SK-N-SH treated with all-trans-retinoic acid at 6 μM for 48 hours (cell line): ENCODE measurements around the gene PTRH1.

Experiments used
- ATAC-seq: fragments of 200-7000 bp; cut with Tn5 transposase; 3 replicates; pipeline ENCODE4 v1.9.1; 2020; ENCODE audit warnings: mild to moderate bottlenecking, moderate library complexity
- BACH2 ChIP-seq: fragments of 250-450 bp; sonication (Bioruptor Pico); IDR thresholded peaks from 2 replicates; pipeline ENCODE4 v1.9.0; 2021; ENCODE audit warnings: mild to moderate bottlenecking, borderline replicate concordance
- CREB5 ChIP-seq: fragments of 250-450 bp; sonication (Bioruptor Pico); IDR thresholded peaks from 2 replicates; pipeline ENCODE4 v1.5.1; 2020; ENCODE audit warnings: low read depth, mild to moderate bottlenecking, moderate library complexity
- CSDC2 ChIP-seq: fragments of 250-450 bp; sonication (Bioruptor Pico); IDR thresholded peaks from 2 replicates; pipeline ENCODE4 v1.5.0; 2020; ENCODE audit warnings: mild to moderate bottlenecking, moderate library complexity
- CSRNP3 ChIP-seq: fragments of 250-450 bp; sonication (Bioruptor Pico); IDR thresholded peaks from 2 replicates; pipeline ENCODE4 v1.5.1; 2021; ENCODE audit warnings: mild to moderate bottlenecking, moderate library complexity
- ESRRG ChIP-seq: fragments of 250-450 bp; sonication (Bioruptor Pico); IDR thresholded peaks from 2 replicates; pipeline ENCODE4 v1.6.1; 2021; ENCODE audit warnings: mild to moderate bottlenecking
- GLIS3 ChIP-seq: fragments of 250-450 bp; sonication (Bioruptor Pico); IDR thresholded peaks from 2 replicates; pipeline ENCODE4 v1.5.0; 2020; ENCODE audit warnings: mild to moderate bottlenecking, moderate library complexity
- OSR1 ChIP-seq: fragments of 250-450 bp; sonication (Bioruptor Pico); IDR thresholded peaks from 2 replicates; pipeline ENCODE4 v1.8.0; 2022; ENCODE audit warnings: moderate library complexity, mild to moderate bottlenecking, inconsistent platforms
- PATZ1 ChIP-seq: fragments of 250-450 bp; sonication (Bioruptor Pico); IDR thresholded peaks from 2 replicates; pipeline ENCODE4 v1.8.0; 2020; ENCODE audit warnings: mild to moderate bottlenecking, moderate library complexity, borderline replicate concordance
- POU6F1 ChIP-seq: fragments of 250-450 bp; sonication (Bioruptor Pico); IDR thresholded peaks from 2 replicates; pipeline ENCODE4 v1.8.0; 2021; ENCODE audit warnings: low read depth, mild to moderate bottlenecking, moderate library complexity, borderline replicate concordance
- PPARA ChIP-seq: fragments of 250-450 bp; sonication (Bioruptor Pico); IDR thresholded peaks from 2 replicates; pipeline ENCODE4 v1.5.0; 2020; ENCODE audit warnings: mild to moderate bottlenecking, borderline replicate concordance
- RARB ChIP-seq: fragments of 250-450 bp; sonication (Bioruptor Pico); IDR thresholded peaks from 2 replicates; pipeline ENCODE4 v1.8.0; 2021; ENCODE audit warnings: mild to moderate bottlenecking, moderate library complexity
- SNAI2 ChIP-seq: fragments of 250-450 bp; sonication (Bioruptor Pico); IDR thresholded peaks from 2 replicates; pipeline ENCODE4 v1.5.0; 2020; ENCODE audit warnings: mild to moderate bottlenecking, moderate library complexity
- TCF4 ChIP-seq: fragments of 250-450 bp; sonication (Bioruptor Pico); IDR thresholded peaks from 2 replicates; pipeline ENCODE4 v1.8.0; 2021; ENCODE audit warnings: mild to moderate bottlenecking, moderate library complexity, borderline replicate concordance
- TOX ChIP-seq: fragments of 250-450 bp; sonication (Bioruptor Pico); IDR thresholded peaks from 2 replicates; pipeline ENCODE4 v1.8.0; 2021; ENCODE audit warnings: mild to moderate bottlenecking, moderate library complexity, borderline replicate concordance
- TSHZ2 ChIP-seq: fragments of 250-450 bp; sonication (Bioruptor Pico); IDR thresholded peaks from 2 replicates; pipeline ENCODE4 v1.5.0; 2020; ENCODE audit warnings: mild to moderate bottlenecking, moderate library complexity
- ZFP3 ChIP-seq: fragments of 250-450 bp; sonication (Bioruptor Pico); IDR thresholded peaks from 2 replicates; pipeline ENCODE4 v1.5.0; 2020; ENCODE audit warnings: mild to moderate bottlenecking, moderate library complexity
- ZFP30 ChIP-seq: fragments of 450-650 bp; formaldehyde crosslinking; IDR thresholded peaks from 2 replicates; pipeline ENCODE4 v1.5.0; 2022; ENCODE audit warnings: mild to moderate bottlenecking, moderate library complexity
- ZNF565 ChIP-seq: fragments of 450-650 bp; formaldehyde crosslinking; conservative IDR thresholded peaks from 2 replicates; pipeline ENCODE4 v1.5.0; 2020; ENCODE audit warnings: low read depth, mild to moderate bottlenecking, moderate library complexity
- ZNF70 ChIP-seq: fragments of 450-650 bp; formaldehyde crosslinking; IDR thresholded peaks from 2 replicates; pipeline ENCODE4 v1.5.0; 2020; ENCODE audit warnings: mild to moderate bottlenecking, moderate library complexity
- ZNF8 ChIP-seq: fragments of 450-650 bp; formaldehyde crosslinking; IDR thresholded peaks from 2 replicates; pipeline ENCODE4 v1.5.0; 2020; ENCODE audit warnings: mild to moderate bottlenecking, moderate library complexity

The PTRH1 gene

GRCh38 chr9:127717766-127718165 is 2.3 kb upstream of the PTRH1 start:
- no peak for ATAC-seq
- TF ChIP-seq ZFP30 (CRISPR knock-in tag), result no peak
- TF ChIP-seq ZNF70 (CRISPR knock-in tag), result no peak
- no peak for TF ChIP-seq SNAI2 (CRISPR knock-in tag)
- no peak for TF ChIP-seq ZFP3 (CRISPR knock-in tag)
- no peak for TF ChIP-seq PATZ1 (CRISPR knock-in tag)
- no peak for TF ChIP-seq RARB (CRISPR knock-in tag)

- ATAC-seq, result no peak
- TF ChIP-seq PPARA (CRISPR knock-in tag) (no peak), CSRNP3 (CRISPR knock-in tag) (no peak), SNAI2 (CRISPR knock-in tag) (no peak), CREB5 (CRISPR knock-in tag) (no peak), GLIS3 (CRISPR knock-in tag) (no peak), OSR1 (CRISPR knock-in tag) (no peak), ZFP3 (CRISPR knock-in tag) (no peak), ZNF8 (no peak), BACH2 (CRISPR knock-in tag) (no peak), ZFP30 (CRISPR knock-in tag) (no peak), ZNF565 (no peak), CSDC2 (CRISPR knock-in tag) (no peak), TOX (CRISPR knock-in tag) (no peak), ESRRG (CRISPR knock-in tag) (no peak), TCF4 (no peak), ZNF70 (CRISPR knock-in tag) (no peak), POU6F1 (CRISPR knock-in tag) (no peak)
These were observed 949 bp upstream of the PTRH1 start for GRCh38 chr9:127716412-127716811.

GRCh38 chr9:127714951-127715469 is 453 bp downstream of the PTRH1 start:
- TF ChIP-seq ZNF565 (no peak), TSHZ2 (CRISPR knock-in tag) (no peak), ZNF8 (no peak), CSDC2 (CRISPR knock-in tag) (no peak)
- ATAC-seq, result peak; percentile 45
